GM12864 (cell line): ENCODE measurements around the gene MEIG1.
"Not testable (repeated sequence)": the region's sequence is repeated elsewhere in the genome, so short reads cannot be mapped to it uniquely, and the experiment has no call there.

ENCODE experiments used
- DNase-seq: peaks from one replicate; pipeline ENCODE4 v3.0.0-alpha.2; 2011; ENCODE audit warnings: low read depth
- H3K4me3 ChIP-seq: 2 replicates; pipeline ENCODE4 v1.5.1; 2011; ENCODE audit warnings: mild to moderate bottlenecking, low read depth, low read length, control low read depth
- TF ChIP-seq, protein P1 (sequence below): IDR thresholded peaks from 2 replicates; pipeline ENCODE4 v1.5.1; 2011; ENCODE audit warnings: low read depth, mild to moderate bottlenecking, moderate library complexity, low read length, control low read depth, inconsistent platforms; ENCODE audit errors: missing control alignments

The MEIG1 gene

DNA sequence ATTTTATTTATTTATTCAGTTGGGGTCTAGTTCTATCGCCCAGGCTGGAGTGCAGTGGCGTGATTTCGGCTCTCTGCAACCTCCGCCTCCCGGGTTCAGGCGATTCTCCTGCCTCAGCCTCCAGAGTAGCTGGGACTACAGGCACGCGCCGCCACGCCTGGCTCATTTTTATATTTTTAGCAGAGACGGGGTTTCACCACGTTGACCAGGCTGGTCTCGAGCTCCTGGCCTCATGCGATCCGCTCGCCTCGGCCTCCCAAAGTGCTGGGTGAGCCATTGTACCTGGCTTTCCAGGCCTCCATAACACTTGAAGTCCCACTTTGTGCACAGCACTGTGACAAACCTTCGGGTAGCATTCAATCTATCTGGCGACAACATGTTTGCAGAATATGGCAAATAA is 4.3 kb upstream of the MEIG1 start:
- DNase-seq, result no peak
- no peak overlapping the region; the same call in 1 of the 2 replicates for H3K4me3 ChIP-seq
- TF ChIP-seq, protein P1, sequence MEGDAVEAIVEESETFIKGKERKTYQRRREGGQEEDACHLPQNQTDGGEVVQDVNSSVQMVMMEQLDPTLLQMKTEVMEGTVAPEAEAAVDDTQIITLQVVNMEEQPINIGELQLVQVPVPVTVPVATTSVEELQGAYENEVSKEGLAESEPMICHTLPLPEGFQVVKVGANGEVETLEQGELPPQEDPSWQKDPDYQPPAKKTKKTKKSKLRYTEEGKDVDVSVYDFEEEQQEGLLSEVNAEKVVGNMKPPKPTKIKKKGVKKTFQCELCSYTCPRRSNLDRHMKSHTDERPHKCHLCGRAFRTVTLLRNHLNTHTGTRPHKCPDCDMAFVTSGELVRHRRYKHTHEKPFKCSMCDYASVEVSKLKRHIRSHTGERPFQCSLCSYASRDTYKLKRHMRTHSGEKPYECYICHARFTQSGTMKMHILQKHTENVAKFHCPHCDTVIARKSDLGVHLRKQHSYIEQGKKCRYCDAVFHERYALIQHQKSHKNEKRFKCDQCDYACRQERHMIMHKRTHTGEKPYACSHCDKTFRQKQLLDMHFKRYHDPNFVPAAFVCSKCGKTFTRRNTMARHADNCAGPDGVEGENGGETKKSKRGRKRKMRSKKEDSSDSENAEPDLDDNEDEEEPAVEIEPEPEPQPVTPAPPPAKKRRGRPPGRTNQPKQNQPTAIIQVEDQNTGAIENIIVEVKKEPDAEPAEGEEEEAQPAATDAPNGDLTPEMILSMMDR, result no peak

DNA sequence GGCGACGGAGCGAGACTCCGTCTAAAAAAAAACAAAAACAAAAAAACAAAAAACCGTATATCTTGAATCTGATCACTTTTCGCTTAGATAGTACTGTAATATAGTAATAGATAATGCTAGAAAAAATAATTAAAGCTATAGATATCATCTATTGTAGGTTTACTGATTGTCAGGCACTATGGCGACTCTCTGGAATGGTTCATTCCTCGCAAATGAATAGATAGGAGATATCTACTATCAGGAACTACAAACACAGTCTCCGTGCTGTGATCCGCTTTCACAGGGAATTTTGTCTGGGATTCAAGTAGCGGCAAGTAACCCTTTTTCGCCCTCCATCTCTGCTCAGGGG is 342 bp upstream of the MEIG1 start:
- TF ChIP-seq, protein P1, result no peak
- peak overlapping the region; percentile 75 for H3K4me3 ChIP-seq
- DNase-seq, result no peak

DNA sequence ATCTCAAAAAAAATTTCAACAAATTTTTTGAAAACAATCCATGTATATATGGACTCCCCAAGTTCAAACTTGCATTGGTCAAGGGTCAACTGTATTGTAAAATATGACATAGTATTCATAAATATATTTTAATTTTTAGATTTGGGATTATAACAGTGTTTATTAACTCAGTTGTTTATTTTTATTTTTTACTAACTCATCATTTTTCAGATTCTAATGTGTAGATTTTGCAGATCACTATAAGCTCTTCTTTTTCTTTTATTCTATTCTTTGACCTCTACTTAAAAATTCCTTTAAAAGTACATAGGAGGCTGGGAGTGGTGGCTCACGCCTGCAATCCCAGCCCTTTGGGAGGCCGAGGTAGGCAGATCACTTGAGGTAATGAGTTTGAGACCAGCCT is 8.7 kb downstream of the MEIG1 start:
- no peak overlapping the region for H3K4me3 ChIP-seq
- TF ChIP-seq, protein P1, result no peak
- DNase-seq, result no peak

DNA sequence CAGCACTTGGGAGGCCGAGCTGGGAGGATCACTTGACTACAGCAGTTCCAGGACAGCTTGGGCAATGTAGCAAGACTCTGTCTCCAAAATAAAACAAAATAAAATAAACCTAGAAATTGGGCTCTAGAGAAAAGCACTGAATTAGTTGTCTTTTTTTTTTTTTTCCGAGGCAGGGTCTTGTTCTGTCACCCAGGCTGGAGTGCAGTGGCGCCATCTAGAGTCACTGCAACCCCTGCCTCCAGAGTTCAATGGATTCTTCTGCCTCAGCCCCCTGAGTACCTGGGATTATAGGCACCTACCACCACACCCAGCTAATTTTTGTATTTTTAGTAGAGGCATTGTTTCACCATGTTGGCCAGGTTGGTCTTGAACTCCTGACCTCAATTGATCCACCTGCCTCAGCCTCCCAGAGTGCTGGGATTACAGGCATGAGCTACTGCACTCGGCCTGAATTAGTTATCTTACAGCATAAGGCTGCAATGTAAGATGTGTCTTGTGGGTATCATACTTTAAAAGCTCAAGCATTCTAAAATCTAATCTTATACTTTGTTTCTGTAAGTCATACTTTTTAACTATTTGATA is 12.8 kb downstream of the MEIG1 start:
- TF ChIP-seq, protein P1, result peak; percentile 75
- no peak for DNase-seq
- no peak overlapping the region for H3K4me3 ChIP-seq

DNA sequence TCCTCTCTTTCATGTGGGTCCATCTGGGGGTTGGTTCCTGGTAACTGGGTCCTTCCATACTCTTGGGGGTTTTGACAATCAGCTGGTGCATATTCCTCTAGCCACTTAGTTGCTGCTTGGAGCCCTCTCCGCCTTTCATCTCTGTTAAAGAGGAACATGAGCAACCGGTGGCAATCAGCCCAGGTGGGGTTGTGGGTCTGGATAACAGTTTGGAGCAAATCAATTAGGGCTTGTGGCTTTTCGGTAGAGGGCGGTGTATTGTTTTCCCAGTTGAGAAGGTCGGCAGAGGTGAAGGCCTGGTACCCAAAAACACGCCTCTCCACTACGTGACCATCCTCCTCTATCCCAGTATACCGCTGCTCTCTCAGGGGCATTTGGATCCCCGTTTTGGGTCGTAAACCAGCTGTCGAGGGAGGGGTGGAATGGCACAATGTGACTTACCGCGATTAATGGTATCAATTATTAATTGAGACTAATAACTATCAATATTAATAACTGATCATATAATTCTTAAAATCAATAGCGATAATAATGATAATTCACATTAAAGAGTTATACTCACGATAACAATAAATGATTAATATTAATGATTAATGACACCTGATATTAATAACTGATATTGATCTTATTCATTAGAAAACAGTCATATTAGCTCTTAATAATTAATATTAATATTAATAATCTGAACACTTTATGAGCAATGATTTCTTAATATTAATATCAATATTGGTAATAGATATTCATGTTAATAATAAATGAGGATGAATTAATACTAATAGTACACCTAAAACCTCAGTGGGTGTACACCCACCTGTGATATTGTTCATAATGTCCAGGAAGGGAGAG is 15.2 kb downstream of the MEIG1 start:
- H3K4me3 ChIP-seq, result not testable (repeated sequence)

DNA sequence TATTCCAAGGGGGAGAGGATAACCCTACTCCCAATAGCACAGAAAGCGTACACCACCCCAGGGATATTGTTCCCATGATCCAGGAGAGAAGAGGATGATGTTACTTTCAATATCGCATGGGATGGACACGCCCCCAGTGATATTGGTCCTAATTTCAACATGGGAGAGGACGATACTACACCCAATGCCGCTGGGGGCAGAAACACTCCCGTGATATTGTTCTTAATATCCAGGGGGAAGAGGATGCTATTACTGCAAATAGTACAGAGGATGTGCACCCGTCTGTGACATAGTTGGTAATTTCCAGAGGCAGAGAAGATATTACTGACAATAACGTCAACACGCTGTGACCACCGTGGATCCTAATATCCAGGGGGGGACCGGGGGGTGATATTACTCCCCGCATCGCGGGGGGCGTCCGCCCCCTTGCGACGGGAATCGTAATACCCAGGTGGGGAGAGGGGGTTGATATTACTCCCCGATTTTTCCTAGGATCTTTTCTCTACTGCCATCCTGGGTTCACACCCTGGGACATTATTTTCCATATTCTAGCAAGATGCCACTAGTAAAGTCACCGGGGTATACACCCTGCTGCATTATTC is 16.6 kb downstream of the MEIG1 start:
- TF ChIP-seq, protein P1, result no peak
- no peak overlapping the region for H3K4me3 ChIP-seq
- no peak for DNase-seq

More for the DNA sequence above, 15.2 kb downstream of the MEIG1 start:
- not testable (repeated sequence) for DNase-seq

DNA sequence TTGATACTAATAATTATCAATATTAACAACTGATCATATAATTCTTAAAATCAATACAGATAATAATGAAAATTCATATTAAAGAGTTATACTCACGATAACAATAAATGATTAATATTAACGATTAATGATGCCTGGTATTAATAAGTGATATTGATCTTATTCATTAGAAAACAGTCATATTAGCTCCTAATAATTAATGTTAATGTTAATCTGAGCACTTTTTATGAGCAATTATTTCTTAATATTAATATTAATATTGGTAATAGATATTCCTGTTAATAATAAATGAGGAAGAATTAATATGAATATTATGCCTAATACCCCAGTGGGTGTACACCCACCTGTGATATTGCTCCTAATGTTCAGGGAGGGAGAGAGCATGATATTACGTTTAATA is 23.6 kb downstream of the MEIG1 start:
- TF ChIP-seq, protein P1, result no peak
- no peak overlapping the region for H3K4me3 ChIP-seq
- no peak for DNase-seq

DNA sequence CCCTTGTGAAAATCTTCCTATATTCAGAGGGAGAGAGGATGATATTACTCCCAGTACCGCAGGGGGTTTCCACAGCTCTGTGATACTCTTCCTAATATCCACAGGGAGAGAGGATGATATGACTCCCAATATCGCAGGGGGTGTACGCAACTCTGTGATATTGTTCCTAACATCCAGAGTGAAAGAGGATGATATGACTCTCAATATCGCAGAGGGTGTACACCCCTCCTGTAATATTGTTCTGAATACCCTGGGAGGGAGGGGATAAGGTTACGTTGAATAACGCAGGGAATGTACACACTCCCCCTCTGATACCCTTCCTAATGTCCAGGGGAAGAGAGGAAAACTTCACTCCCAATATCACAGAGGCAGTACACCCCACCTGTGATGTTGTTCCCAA is 30.4 kb downstream of the MEIG1 start:
- not testable (repeated sequence) for DNase-seq, H3K4me3 ChIP-seq
